Body of pancreas (tissue), 4 donors: ENCODE data around the gene MACO1. TPM values are rescaled to one million over a fixed set of nuclear protein-coding genes. Genes with fewer than 3 reads are reported as not detected.

ENCODE experiments used
- ATAC-seq: fragments of 150-250 bp; one replicate; pipeline ENCODE4 v1.9.1; 2016
- DNase-seq, 4 donors: peaks; one replicate each; pipeline ENCODE4 v3.0.0-alpha.2; 2019
- H3K27ac ChIP-seq, 4 donors: fragments of 200-600 bp; sonication (generic); 1 replicate in 3 of 4; 2 replicates in 1 of 4; pipeline versions ENCODE4 v1.5.1 to v1.6.1; 2016 to 2019; ENCODE audit warnings: mild to moderate bottlenecking in 1 of 4, mixed read lengths in 1 of 4, moderate library complexity in 1 of 4
- H3K27me3 ChIP-seq, 2 donors: fragments of 200-600 bp; sonication (generic); one replicate each; pipeline ENCODE4 v1.6.0; 2016; ENCODE audit warnings: mild to moderate bottlenecking in 1 of 2
- H3K36me3 ChIP-seq, 2 donors: fragments of 200-600 bp; sonication (generic); replicated peaks in 1 of 2; 2 replicates each; pipeline ENCODE4 v1.5.1; 2016; ENCODE audit warnings: low read depth in 2 of 2; ENCODE audit not compliant: insufficient read depth in 1 of 2
- H3K4me1 ChIP-seq: fragments of 200-600 bp; sonication (generic); one replicate; pipeline ENCODE4 v1.6.0; 2016
- H3K4me3 ChIP-seq, 2 donors: fragments of 200-600 bp; sonication (generic); 1 replicate in 1 of 2; 2 replicates in 1 of 2; pipeline ENCODE4 v1.5.1; 2016 to 2019
- H3K9me3 ChIP-seq, 3 donors: fragments of 200-600 bp; sonication (generic); 1 replicate in 2 of 3; 2 replicates in 1 of 3; pipeline ENCODE4 v1.5.1; 2016
- CTCF ChIP-seq, 7 experiments: fragments of 450-650 bp in 4 of 7; fragments of 200-600 bp in 3 of 7; sonication (generic) in 3 of 7; IDR thresholded peaks; one replicate each; pipeline ENCODE4 v1.5.1; 2016 to 2019; ENCODE audit warnings: antibody characterized with exemption in 7 of 7
- POLR2A ChIP-seq, 3 donors: fragments of 450-650 bp; IDR thresholded peaks; one replicate each; pipeline ENCODE4 v1.6.1; 2016; ENCODE audit warnings: antibody characterized with exemption in 3 of 3, mild to moderate bottlenecking in 2 of 3
- WGBS, 2 donors: methylation state at CpG; one replicate each; pipeline ENCODE4 v1.1.5; 2017; 5-methylcytosine and 5-hydroxymethylcytosine counted together
- intact Hi-C: fragments of 100-400 bp; cut with DNase I; formaldehyde crosslinking; loops from one replicate; pipeline ENCODE4 v1.15.1; 2023
- total RNA-seq, 2 donors: library from RNA; depleted of rRNA; stranded (reverse); fragments of >200 nt; gene quantifications; one replicate each; pipeline ENCODE4 v1.1.0, GENCODE V29; 2016

The MACO1 gene
- total RNA-seq, 2 donors from 2014 or later: 21.3 to 23.4 TPM

GRCh38 chr1:25543425-25544242 lies 112.9 kb downstream of the MACO1 start, which contains the start of gene LDLRAP1:
LDLRAP1 (plus strand) TSS chr1:25543606; CDS start chr1:25543699, 93 bp downstream.
- DNase-seq (peak; percentile 73 to 80 (median 78)), ATAC-seq (peak; percentile 90)
- peak within 1 kb of the TSS; percentile 43 to 78 for H3K4me3 ChIP-seq
- peak; percentile 66 to 95 (median 75) for TF ChIP-seq POLR2A (IDR thresholded peaks at IDR 0.05)
- peak in 1 of 7 experiments; percentile 4 for TF ChIP-seq CTCF (IDR thresholded peaks at IDR 0.05)
- no peaks in the 10 kb centered on the region for H3K9me3 ChIP-seq
- H3K36me3 ChIP-seq: no peaks in the 10 kb centered on the region
- peaks cover 55% of the 10 kb centered on the region for H3K4me1 ChIP-seq
- WGBS, 2 donors: 1% methylated on average over 42 of the region's 99 CpGs; no CpG with 5 or more reads in 1 of the 2 donors
- intact Hi-C loops: no loop called here
- H3K27me3 ChIP-seq: no peaks in the 10 kb centered on the region
- peak within 1 kb of the TSS; percentile 89 to 96 (median 92) for H3K27ac ChIP-seq

- Histone ChIP-seq H3K4me1 (peaks cover 61% of the 10 kb centered on the region), H3K27me3 (no peaks in the 10 kb centered on the region), H3K9me3 (no peaks in the 10 kb centered on the region), H3K4me3 (peak overlapping the region; percentile 43 to 78), H3K27ac (peak overlapping the region; percentile 89 to 96 (median 92)), H3K36me3 (no peaks in the 10 kb centered on the region)
- no peak for TF ChIP-seq CTCF (IDR thresholded peaks at IDR 0.05)
- TF ChIP-seq POLR2A (IDR thresholded peaks at IDR 0.05): peak; percentile 61 to 79 (median 77)
- DNase-seq (peak; percentile 78 to 87 (median 86)), ATAC-seq (peak; percentile 68)
- 4 to 14% methylated on average over 11 to 24 of the region's 25 CpGs for WGBS, 2 donors
- intact Hi-C loops: no loop called here
Observed at GRCh38 chr1:25544243-25544764, 113.6 kb downstream of the MACO1 start.

GRCh38 chr1:25544819-25545218 lies 114.1 kb downstream of the MACO1 start:
- intact Hi-C loops: no loop called here
- ATAC-seq (peak; percentile 16), DNase-seq (peak; percentile 50 to 77 (median 67))
- Histone ChIP-seq H3K4me3 (no peak overlapping the region), H3K27ac (peak overlapping the region; percentile 89 to 96 (median 92)), H3K9me3 (no peaks in the 10 kb centered on the region), H3K27me3 (no peaks in the 10 kb centered on the region), H3K4me1 (peaks cover 66% of the 10 kb centered on the region), H3K36me3 (no peaks in the 10 kb centered on the region)
- TF ChIP-seq POLR2A (IDR thresholded peaks at IDR 0.05) (no peak), CTCF (IDR thresholded peaks at IDR 0.05) (no peak)
- WGBS, 2 donors: 10 to 23% methylated on average over 4 to 6 of the region's 6 CpGs

- TF ChIP-seq POLR2A (IDR thresholded peaks at IDR 0.05): no peak
- intact Hi-C loops: no loop called here
- DNase-seq (no peak), ATAC-seq (no peak)
- Histone ChIP-seq H3K36me3 (no peaks in the 10 kb centered on the region), H3K4me1 (peaks cover 74% of the 10 kb centered on the region), H3K27ac (peak overlapping the region in 1 of 4 donors; percentile 92), H3K27me3 (no peaks in the 10 kb centered on the region), H3K9me3 (no peaks in the 10 kb centered on the region), H3K4me3 (no peak overlapping the region)
- WGBS, 2 donors: 33 to 68% methylated on average over 1 to 3 of the region's 3 CpGs
Observed at GRCh38 chr1:25545767-25546166, 115.1 kb downstream of the MACO1 start.

- TF ChIP-seq CTCF (IDR thresholded peaks at IDR 0.05) (no peak), POLR2A (IDR thresholded peaks at IDR 0.05) (no peak)
- no peak for DNase-seq
- H3K27me3 ChIP-seq: no peaks in the 10 kb centered on the region
- no peak overlapping the region for H3K27ac ChIP-seq
- no peaks in the 10 kb centered on the region for H3K9me3 ChIP-seq
- H3K4me1 ChIP-seq: peaks cover 74% of the 10 kb centered on the region
- no peak overlapping the region for H3K4me3 ChIP-seq
- intact Hi-C loops: no loop called here
- no peak for ATAC-seq
- H3K36me3 ChIP-seq: no peaks in the 10 kb centered on the region
- WGBS, 2 donors: 47 to 80% methylated on average over 1 of the region's 1 CpG
Observed at GRCh38 chr1:25546193-25546592, 115.5 kb downstream of the MACO1 start.
